HL-60 (cell line): ENCODE results near the gene SLC9B1.
"Not testable (repeated sequence)": the region's sequence is repeated elsewhere in the genome, so short reads cannot be mapped to it uniquely, and the experiment has no call there.

Experiments
- CTCF ChIP-seq: IDR thresholded peaks from one replicate; pipeline ENCODE4 v1.5.1; 2011; ENCODE audit warnings: low read length, control low read depth, inconsistent platforms; ENCODE audit not compliant: insufficient read depth
- GABPA ChIP-seq: IDR thresholded peaks from 2 replicates; pipeline ENCODE4 v1.6.1; 2012; ENCODE audit warnings: low read depth
- POLR2AphosphoS5 ChIP-seq: IDR thresholded peaks from 2 replicates; pipeline ENCODE4 v1.6.1; 2012; ENCODE audit warnings: low read depth
- REST ChIP-seq: IDR thresholded peaks from 2 replicates; pipeline ENCODE4 v1.6.1; 2012; ENCODE audit warnings: low read depth; ENCODE audit not compliant: insufficient replicate concordance

GRCh38 chr4:102896547-102896946 is 123.0 kb downstream of the SLC9B1 start:
- not testable (repeated sequence) for TF ChIP-seq CTCF, POLR2AphosphoS5, REST, GABPA
